T-helper 17 cell (primary cell): ENCODE results near the gene LMF1. TPM values are rescaled to one million over a fixed set of nuclear protein-coding genes. Genes with fewer than 3 reads are reported as not detected.
"Not testable (repeated sequence)": the region's sequence is repeated elsewhere in the genome, so short reads cannot be mapped to it uniquely, and the experiment has no call there.

Experiments
- ATAC-seq: fragments of 150-1000 bp; cut with Tn5 transposase; 2 replicates; pipeline ENCODE4 v1.10.0; 2021; ENCODE audit warnings: mild to moderate bottlenecking, moderate library complexity
- DNase-seq, 3 donors: peaks; one replicate each; pipeline versions ENCODE4 v3.0.0 to v3.0.0-alpha.2; 2020 to 2021
- H3K9me3 ChIP-seq: one replicate; pipeline ENCODE4 v1.7.0; 2013; ENCODE audit warnings: low read length, mild to moderate bottlenecking; ENCODE audit not compliant: control insufficient read depth, poor library complexity, severe bottlenecking
- H3K27ac Mint-ChIP-seq: one replicate; pipeline ENCODE4 v1.8.0; 2022; ENCODE audit warnings: mild to moderate bottlenecking, moderate library complexity, mixed read lengths
- H3K27me3 Mint-ChIP-seq: one replicate; pipeline ENCODE4 v1.8.0; 2022; ENCODE audit warnings: mixed read lengths
- H3K36me3 Mint-ChIP-seq: one replicate; pipeline ENCODE4 v1.8.0; 2022; ENCODE audit warnings: low read depth, mixed read lengths
- H3K4me1 Mint-ChIP-seq: one replicate; pipeline ENCODE4 v1.8.0; 2022; ENCODE audit warnings: mild to moderate bottlenecking, mixed read lengths
- H3K4me3 Mint-ChIP-seq: one replicate; pipeline ENCODE4 v1.8.0; 2022; ENCODE audit warnings: mild to moderate bottlenecking, moderate library complexity, mixed read lengths
- total RNA-seq, 4 donors: library from RNA in 2 of 4; stranded (reverse) in 2 of 4; gene quantifications; one replicate each; pipeline ENCODE4 v1.2.3 and lab custom pipeline; 2022 to 2026

Gene LMF1
- total RNA-seq, 2 donors from 2014 or later = 44.4 to 45.6 TPM

DNA sequence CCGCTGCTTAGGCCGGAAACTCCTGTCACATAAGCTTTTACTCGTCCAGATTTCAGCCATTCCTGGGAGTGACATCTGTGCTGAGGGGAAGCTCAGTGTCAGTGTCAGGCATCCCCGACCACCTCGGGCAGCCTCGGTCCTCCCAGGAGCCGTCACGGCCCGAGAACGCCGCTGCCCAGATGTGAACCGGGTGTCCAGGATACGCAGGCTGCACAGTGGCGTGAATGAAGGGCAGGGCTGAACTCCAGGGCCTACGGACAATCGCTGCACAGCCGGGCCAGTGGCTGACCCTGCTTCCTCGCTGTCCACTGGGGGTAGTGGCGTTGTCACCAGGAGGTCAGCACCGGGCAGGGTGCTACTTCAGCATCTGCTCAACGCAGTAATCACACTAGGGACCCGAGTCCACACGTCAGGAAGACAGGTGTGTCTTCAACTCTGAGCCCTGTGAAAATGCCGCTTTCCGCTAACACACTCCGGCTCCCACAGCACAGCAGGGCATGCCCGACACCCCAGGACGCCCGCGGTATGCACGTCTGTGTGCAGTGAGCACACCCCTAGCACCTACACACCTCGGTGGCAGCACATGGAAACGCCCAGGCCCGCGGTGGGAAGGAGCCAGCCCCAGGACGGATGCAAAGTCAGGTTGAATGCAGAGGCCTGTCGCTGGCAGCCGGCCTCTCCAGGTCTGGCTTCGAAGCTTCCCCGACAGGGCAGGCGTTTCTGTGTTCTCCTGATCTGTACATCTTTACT, 3.1 kb downstream of the LMF1 start:
- Mint-ChIP-seq H3K27ac (peak overlapping the region; percentile 47), H3K27me3 (no peaks in the 10 kb centered on the region), H3K36me3 (peaks cover 2% of the 10 kb centered on the region), H3K4me1 (peaks cover 23% of the 10 kb centered on the region), H3K4me3 (no peak overlapping the region)
- H3K9me3 ChIP-seq = no peaks in the 10 kb centered on the region
- DNase-seq (no peak), ATAC-seq (no peak)

DNA sequence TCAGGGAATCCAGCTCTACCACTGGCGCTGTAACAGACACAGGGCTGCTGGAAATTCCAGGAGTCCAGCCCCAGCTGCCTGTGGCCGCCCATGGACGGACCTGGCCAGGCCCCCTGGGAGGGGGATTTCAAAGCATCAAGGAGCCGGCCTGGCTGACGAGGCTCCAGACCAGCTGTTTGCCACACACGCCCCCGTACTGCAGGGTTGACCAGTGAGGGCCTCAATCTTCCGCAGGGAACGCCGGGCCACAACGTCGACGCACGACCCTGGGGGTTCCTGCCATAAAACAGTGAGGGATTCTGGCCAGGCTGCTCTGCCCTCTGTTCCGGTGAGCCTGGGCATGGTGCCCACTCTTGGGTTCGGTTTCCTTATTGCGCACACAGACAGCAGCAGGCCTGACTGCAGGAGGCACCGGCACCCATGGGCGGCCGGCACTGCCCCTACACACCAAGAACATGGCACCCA, 3.7 kb downstream of the LMF1 start:
- no peak for DNase-seq
- H3K27me3 Mint-ChIP-seq = no peaks in the 10 kb centered on the region
- peaks cover 23% of the 10 kb centered on the region for H3K4me1 Mint-ChIP-seq
- no peak overlapping the region for H3K4me3 Mint-ChIP-seq
- no peak for ATAC-seq
- peaks cover 2% of the 10 kb centered on the region for H3K36me3 Mint-ChIP-seq
- no peak overlapping the region for H3K27ac Mint-ChIP-seq
- H3K9me3 ChIP-seq = no peaks in the 10 kb centered on the region

DNA sequence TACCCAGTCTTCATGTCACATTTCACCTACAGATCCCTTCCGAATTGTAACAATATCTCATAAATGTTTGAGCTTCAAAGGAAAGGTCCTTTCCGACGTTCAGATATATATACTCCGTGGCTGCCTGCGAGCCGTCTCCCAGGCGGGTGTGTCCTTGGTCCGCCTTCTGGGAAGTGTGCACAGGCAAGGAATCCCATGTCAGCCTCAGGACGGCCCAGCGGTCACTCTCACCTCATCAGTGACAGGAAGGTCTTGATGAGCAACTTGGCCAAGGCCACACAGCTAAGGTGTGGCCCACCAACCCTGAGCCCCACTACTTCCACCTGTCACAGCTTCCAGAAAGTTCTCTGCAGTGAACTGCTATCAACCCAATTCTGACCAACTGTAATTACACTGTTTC, 4.3 kb downstream of the LMF1 start:
- Mint-ChIP-seq H3K27ac (peak overlapping the region; percentile 79), H3K27me3 (no peaks in the 10 kb centered on the region), H3K36me3 (peaks cover 2% of the 10 kb centered on the region), H3K4me1 (peaks cover 22% of the 10 kb centered on the region), H3K4me3 (no peak overlapping the region)
- no peak for DNase-seq
- ATAC-seq = no peak
- H3K9me3 ChIP-seq = no peaks in the 10 kb centered on the region

DNA sequence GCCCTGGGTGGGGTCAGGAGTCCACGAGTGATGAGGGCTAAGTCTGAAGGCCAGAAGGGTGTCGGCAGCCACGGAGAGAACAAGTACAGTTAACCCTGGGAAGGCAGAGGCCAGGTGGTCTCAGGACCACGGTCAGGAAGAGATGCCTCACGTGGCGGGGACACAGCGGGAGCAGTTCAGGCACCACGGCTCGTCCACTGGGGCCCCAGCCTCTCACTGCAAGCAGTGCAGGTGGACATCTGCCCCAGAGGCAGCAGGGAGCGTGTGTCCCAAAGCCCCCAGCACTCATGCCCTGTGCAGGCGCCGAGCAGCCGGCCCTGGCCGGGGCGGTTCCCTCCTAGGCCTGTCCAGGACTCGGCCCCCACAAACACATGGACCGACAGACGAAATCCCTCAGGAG, 4.7 kb downstream of the LMF1 start:
- peaks cover 2% of the 10 kb centered on the region for H3K36me3 Mint-ChIP-seq
- DNase-seq = no peak
- H3K27ac Mint-ChIP-seq = peak overlapping the region; percentile 97
- ATAC-seq = no peak
- no peaks in the 10 kb centered on the region for H3K27me3 Mint-ChIP-seq
- no peak overlapping the region for H3K4me3 Mint-ChIP-seq
- H3K4me1 Mint-ChIP-seq = peaks cover 20% of the 10 kb centered on the region
- no peaks in the 10 kb centered on the region for H3K9me3 ChIP-seq

DNA sequence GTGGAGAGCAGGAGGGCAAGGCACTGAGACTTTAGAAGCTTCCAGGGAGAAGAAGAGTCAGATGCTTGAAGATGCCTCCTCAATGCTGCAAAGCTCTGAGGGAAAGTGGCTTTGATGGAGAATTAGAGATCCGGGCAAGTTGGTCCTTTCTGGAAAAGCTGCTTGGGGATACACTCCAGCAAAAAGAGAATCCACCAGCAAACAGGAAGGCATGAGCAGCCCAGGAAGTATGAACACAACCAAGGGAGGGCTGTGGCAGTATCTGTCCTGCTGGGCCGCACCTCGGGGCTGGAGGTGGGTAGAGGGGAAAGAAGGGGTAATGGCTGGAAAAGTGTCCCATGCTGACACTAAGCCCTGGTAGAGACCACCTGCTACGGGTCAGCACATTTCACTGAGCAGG, 5.3 kb downstream of the LMF1 start:
- ATAC-seq (no peak), DNase-seq (no peak)
- Mint-ChIP-seq H3K4me1 (peaks cover 20% of the 10 kb centered on the region), H3K27ac (peak overlapping the region; percentile 97), H3K27me3 (no peaks in the 10 kb centered on the region), H3K4me3 (no peak overlapping the region), H3K36me3 (peaks cover 2% of the 10 kb centered on the region)
- H3K9me3 ChIP-seq = no peaks in the 10 kb centered on the region

DNA sequence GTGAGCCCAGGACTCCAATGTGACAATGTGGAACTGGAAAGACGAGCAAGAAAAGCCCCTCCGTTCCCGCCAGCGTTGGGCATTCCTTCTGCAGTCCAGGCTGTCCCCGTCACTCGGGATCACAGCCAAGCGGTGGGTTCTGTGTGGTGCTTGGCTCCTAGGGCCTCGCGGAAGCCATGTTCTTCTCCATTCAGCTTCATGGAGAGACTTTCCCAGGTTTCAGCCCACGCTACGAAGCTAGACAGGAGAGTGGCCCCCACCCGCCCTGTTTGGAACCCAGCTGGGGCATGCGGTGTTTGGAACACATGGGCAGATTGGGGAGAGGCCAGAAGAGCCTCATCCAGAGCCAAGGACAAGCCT, 5.8 kb downstream of the LMF1 start:
- Mint-ChIP-seq H3K27ac (peak overlapping the region; percentile 97), H3K4me1 (peaks cover 20% of the 10 kb centered on the region), H3K36me3 (peaks cover 2% of the 10 kb centered on the region), H3K27me3 (no peaks in the 10 kb centered on the region), H3K4me3 (peak overlapping the region; percentile 90)
- ATAC-seq = no peak
- DNase-seq = no peak
- no peaks in the 10 kb centered on the region for H3K9me3 ChIP-seq

DNA sequence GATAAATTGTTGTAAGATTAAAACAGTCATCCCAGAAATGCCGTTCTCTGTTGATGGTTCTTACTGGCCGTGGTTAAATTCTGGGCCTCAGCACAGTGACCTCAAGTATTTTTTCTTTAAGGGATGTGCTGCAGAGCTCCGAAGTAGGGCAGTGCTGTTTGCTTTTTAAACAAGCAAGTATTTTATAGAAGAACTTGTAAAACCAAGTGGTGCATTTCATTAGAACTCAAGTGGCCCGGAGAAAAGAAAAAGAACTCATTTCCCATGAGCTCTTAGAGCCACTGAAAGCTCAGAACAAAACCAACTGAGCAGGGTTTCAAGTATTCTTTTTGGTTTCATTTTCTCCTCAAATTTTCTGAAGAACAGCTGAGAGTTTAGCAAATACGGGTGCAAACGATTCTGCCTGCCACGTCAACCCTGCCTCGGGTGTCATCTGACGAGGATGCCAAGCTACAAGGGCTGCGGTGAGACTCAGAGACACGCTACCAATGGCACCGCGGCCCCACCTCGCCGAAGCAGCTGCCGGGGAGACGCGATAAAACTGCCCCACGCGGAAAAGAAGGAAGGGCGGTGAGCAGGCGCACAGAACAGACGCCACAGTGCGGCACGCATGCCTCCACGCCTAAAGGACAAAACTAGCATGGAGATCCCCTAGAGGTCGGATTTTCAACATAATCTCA, 6.3 kb downstream of the LMF1 start:
- peaks cover 20% of the 10 kb centered on the region for H3K4me1 Mint-ChIP-seq
- H3K27ac Mint-ChIP-seq = peak overlapping the region; percentile 97
- H3K9me3 ChIP-seq = no peaks in the 10 kb centered on the region
- peak overlapping the region; percentile 90 for H3K4me3 Mint-ChIP-seq
- ATAC-seq = peak; percentile 96
- no peaks in the 10 kb centered on the region for H3K27me3 Mint-ChIP-seq
- peaks cover 2% of the 10 kb centered on the region for H3K36me3 Mint-ChIP-seq
- peak; percentile 46 to 76 (median 72) for DNase-seq

DNA sequence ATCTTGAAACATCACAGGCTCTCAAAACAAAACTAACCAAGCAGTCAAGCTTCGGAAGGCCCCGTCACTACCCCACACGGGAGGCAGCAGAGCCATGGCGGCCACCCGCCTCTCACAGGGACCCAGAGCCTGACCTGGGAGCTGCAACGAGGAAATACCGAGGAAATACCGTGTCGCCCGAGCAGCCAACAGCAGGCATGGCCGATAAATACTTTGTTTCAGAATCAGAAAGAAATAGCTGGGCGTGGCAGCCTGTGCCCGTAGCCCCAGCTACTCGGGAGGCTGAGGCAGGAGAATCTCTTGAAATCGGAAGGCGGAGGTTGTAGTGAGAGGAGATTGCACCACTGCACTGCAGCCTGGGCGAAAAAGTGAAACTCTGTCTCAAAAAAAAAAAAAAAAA, 6.9 kb downstream of the LMF1 start:
- peak overlapping the region; percentile 97 for H3K27ac Mint-ChIP-seq
- H3K4me1 Mint-ChIP-seq = peaks cover 23% of the 10 kb centered on the region
- peak overlapping the region; percentile 90 for H3K4me3 Mint-ChIP-seq
- no peaks in the 10 kb centered on the region for H3K9me3 ChIP-seq
- H3K36me3 Mint-ChIP-seq = peaks cover 2% of the 10 kb centered on the region
- peak; percentile 17 for ATAC-seq
- no peaks in the 10 kb centered on the region for H3K27me3 Mint-ChIP-seq
- DNase-seq = no peak

DNA sequence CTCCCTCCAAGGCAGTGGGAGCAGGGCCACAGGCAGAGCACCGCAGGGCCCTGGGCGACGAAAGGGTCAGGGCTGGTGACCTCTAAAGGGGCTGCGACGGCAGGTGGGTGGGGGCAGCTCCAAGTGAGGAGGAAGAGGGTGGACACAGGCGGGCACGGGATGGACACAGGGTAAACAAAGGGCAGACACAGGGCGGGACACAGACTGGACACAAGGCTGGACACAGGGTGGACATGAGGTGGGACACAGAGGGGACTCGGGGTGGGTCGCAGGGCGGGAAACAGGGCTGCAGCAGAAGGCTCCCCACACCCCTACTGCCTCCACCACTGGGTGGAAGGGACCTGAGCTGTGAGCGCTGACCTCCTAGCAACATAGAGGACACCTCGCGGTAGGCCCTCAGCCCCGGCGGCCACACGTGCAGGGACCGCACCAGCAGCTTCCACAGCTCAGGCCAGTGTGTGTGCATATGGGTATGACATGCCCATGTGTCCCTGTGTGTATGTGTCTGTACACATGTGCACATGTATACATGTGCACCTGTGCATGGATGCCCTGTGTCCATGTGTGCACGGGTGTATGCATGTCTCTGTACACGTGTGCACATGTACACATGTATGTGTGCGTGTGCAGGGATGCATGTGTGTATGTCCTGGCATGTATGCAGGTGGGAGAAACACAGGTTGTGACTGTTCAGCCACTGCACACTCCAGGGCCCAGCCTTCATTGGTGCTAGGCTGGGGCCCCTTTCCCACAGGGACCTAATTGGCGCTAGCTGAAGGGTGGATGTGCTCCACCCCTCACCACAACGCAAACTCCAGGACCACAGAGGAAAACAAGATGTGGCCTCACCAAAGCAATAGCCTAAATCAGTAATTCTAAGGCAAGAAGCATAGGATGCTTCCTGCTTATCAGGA, 7.6 kb downstream of the LMF1 start:
- peak overlapping the region; percentile 97 for H3K27ac Mint-ChIP-seq
- H3K4me1 Mint-ChIP-seq = peaks cover 23% of the 10 kb centered on the region
- peaks cover 2% of the 10 kb centered on the region for H3K36me3 Mint-ChIP-seq
- H3K9me3 ChIP-seq = no peaks in the 10 kb centered on the region
- no peaks in the 10 kb centered on the region for H3K27me3 Mint-ChIP-seq
- ATAC-seq (no peak), DNase-seq (no peak)
- H3K4me3 Mint-ChIP-seq = peak overlapping the region; percentile 90

DNA sequence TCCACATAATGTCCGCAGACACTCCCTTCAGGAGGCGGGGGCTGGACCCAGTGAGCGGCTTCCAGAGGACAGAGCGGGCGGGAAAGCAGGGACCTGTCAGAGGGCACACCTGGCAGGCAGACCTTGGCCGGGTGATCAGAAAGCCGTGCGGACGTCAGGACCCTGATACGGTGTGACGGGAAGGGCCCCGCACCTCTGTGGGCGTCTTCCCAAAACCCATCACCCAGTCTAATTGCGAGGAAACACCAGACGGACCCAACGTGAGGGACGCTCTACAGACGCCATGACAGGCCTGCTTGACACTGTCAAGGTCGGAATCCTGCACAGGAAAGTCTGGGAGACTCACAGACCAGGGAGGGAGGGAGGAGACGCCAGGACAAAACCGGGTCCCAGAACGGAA, 8.4 kb downstream of the LMF1 start:
- DNase-seq (no peak), ATAC-seq (no peak)
- H3K27ac Mint-ChIP-seq = no peak overlapping the region
- H3K27me3 Mint-ChIP-seq = no peaks in the 10 kb centered on the region
- no peak overlapping the region for H3K4me3 Mint-ChIP-seq
- peaks cover 23% of the 10 kb centered on the region for H3K4me1 Mint-ChIP-seq
- H3K36me3 Mint-ChIP-seq = peaks cover 2% of the 10 kb centered on the region
- H3K9me3 ChIP-seq = no peaks in the 10 kb centered on the region

DNA sequence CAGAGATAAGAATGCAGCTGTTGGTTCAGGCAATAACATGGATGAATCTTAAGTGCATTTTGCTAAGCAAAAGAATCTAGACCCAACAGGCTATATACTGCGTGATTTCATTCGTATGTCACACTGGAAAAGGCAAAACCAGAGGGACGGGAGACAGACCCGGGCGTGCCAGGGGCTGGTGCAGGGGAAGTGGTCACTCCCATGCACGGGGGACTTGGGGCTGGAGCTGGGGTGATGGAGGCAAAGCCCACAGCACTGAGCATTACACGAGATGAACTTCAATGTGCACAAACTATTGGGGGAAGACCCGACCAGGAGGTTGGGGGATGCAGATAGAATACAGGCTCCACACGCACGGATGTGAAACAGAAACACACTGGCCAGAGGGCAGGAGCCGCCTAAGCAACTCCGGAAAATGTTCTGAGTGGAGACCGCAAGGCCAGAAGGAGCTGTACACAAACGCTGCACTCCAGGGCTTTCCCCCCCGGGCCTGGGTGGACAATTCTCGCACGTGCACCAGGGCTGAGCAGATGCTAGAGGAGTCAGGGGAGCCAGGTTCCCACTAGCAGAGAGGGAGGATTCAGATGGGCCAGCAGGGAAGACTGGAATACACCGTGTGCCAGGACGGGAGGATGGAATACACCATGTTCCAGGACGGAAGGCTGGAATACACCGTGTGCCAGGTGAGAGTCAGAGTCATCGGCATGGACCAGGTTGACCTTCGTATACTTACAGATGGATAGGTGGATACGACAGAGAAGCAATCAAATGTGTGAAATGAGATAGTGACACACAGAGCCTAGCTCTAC, 11.3 kb downstream of the LMF1 start:
- Mint-ChIP-seq H3K27me3 (no peaks in the 10 kb centered on the region), H3K4me1 (peaks cover 13% of the 10 kb centered on the region), H3K36me3 (peaks cover 3% of the 10 kb centered on the region), H3K27ac (peak overlapping the region; percentile 83), H3K4me3 (peak overlapping the region; percentile 45)
- ATAC-seq = no peak
- DNase-seq = no peak
- H3K9me3 ChIP-seq = no peaks in the 10 kb centered on the region

DNA sequence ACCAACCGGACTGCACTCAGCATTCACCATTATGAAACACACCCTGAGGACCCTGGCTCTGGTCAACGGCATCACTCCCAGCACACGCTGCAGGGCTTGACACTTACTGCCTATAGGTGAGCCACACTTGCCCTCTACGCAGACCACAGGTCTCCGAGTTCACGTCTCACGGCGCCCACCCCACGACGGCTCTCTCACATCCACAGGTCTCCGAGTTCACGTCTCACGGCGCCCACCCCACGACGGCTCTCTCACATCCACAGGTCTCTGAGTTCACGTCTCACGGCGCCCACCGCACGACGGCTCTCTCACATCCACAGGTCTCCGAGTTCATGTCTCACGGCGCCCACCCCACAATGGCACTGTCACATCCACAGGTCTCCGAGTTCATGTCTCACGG, 15.0 kb downstream of the LMF1 start:
- H3K36me3 Mint-ChIP-seq, H3K9me3 ChIP-seq, H3K27me3 Mint-ChIP-seq, H3K27ac Mint-ChIP-seq, H3K4me3 Mint-ChIP-seq, ATAC-seq, DNase-seq: not testable (repeated sequence)
- peaks cover 11% of the 10 kb centered on the region for H3K4me1 Mint-ChIP-seq
